Common myeloid progenitor, CD34-positive (primary cell): ENCODE measurements around the gene BRICD5.
A peak's percentile ranks its signal among the peaks of the same experiment; 100 is the strongest.

Experiments
- CTCF ChIA-PET: fragments of 350-600 bp; sonication (Branson Sonifier 250); formaldehyde crosslinking; loops from one replicate; lab custom pipeline; 2021; ENCODE audit warnings: antibody characterized with exemption; lab: Charles Lee
- POLR2A ChIA-PET: fragments of 350-600 bp; sonication (Branson Sonifier 250); formaldehyde crosslinking; loops from one replicate; lab custom pipeline; 2021; ENCODE audit warnings: antibody characterized with exemption; lab: Charles Lee
- DNase-seq, 3 donors: peaks; one replicate each; pipeline versions ENCODE4 v3.0.0 to v3.0.0-alpha.2; 2013
- H3K27ac ChIP-seq, 2 experiments: 1 replicate in 1 of 2; 2 replicates in 1 of 2; pipeline ENCODE4 v1.7.0; 2013; ENCODE audit warnings: inconsistent platforms in 2 of 2, low read length in 2 of 2, mild to moderate bottlenecking in 2 of 2, low read depth in 1 of 2, moderate library complexity in 1 of 2; ENCODE audit not compliant: severe bottlenecking in 2 of 2, insufficient read depth in 1 of 2, poor library complexity in 1 of 2
- H3K27me3 ChIP-seq, 5 experiments: replicated peaks in 2 of 5; 1 replicate in 3 of 5; 2 replicates in 2 of 5; pipeline versions ENCODE4 v1.6.1 to v1.7.0; 2013; ENCODE audit warnings: low read length in 4 of 5, mild to moderate bottlenecking in 2 of 5, moderate library complexity in 2 of 5, inconsistent platforms in 1 of 5; ENCODE audit not compliant: insufficient read depth in 5 of 5, control insufficient read depth in 4 of 5
- H3K36me3 ChIP-seq, 4 experiments: 1 replicate in 2 of 4; 2 replicates in 2 of 4; pipeline versions ENCODE4 v1.6.1 to v1.7.0; 2013; ENCODE audit warnings: low read length in 3 of 4, control low read depth in 1 of 4, mild to moderate bottlenecking in 1 of 4; ENCODE audit not compliant: control insufficient read depth in 4 of 4, insufficient read depth in 4 of 4
- H3K4me1 ChIP-seq, 4 experiments: 1 replicate in 3 of 4; 2 replicates in 1 of 4; pipeline versions ENCODE4 v1.6.1 to v1.7.1; 2013; ENCODE audit warnings: low read length in 3 of 4, mild to moderate bottlenecking in 3 of 4, control low read depth in 1 of 4, inconsistent platforms in 1 of 4, moderate library complexity in 1 of 4; ENCODE audit not compliant: control insufficient read depth in 4 of 4, insufficient read depth in 4 of 4; ENCODE audit errors: control extremely low read depth in 1 of 4
- H3K4me3 ChIP-seq, 7 experiments: 1 replicate in 4 of 7; 2 replicates in 3 of 7; pipeline versions ENCODE4 v1.5.1 to v1.7.0; 2013; ENCODE audit warnings: mild to moderate bottlenecking in 7 of 7, low read length in 6 of 7, moderate library complexity in 6 of 7, inconsistent platforms in 2 of 7, low read depth in 2 of 7, control low read depth in 1 of 7; ENCODE audit not compliant: insufficient read depth in 4 of 7, control insufficient read depth in 1 of 7; ENCODE audit errors: extremely low read depth in 1 of 7
- H3K9me3 ChIP-seq, 5 experiments: 1 replicate in 4 of 5; 2 replicates in 1 of 5; pipeline versions ENCODE4 v1.6.1 to v1.7.1; 2013; ENCODE audit warnings: low read length in 4 of 5, mild to moderate bottlenecking in 2 of 5, inconsistent platforms in 1 of 5, low read depth in 1 of 5, moderate library complexity in 1 of 5; ENCODE audit not compliant: control insufficient read depth in 4 of 5, insufficient read depth in 2 of 5; ENCODE audit errors: control extremely low read depth in 1 of 5
- WGBS: methylation state at CpG from one replicate; pipeline ENCODE4 v1.1.5; 2013; ENCODE audit not compliant: insufficient coverage; 5-methylcytosine and 5-hydroxymethylcytosine counted together

The BRICD5 gene

GRCh38 chr16:2252806-2253148, 42.1 kb upstream of the BRICD5 start:
- H3K27ac ChIP-seq, result peak overlapping the region in 1 of 2 experiments; percentile 15
- H3K9me3 ChIP-seq, result no peaks in the 10 kb centered on the region
- peaks cover 3 to 19% (median 14%) of the 10 kb centered on the region in 4 experiments for H3K4me1 ChIP-seq
- ChIA-PET POLR2A (interaction anchor here (2.0 kb wide), 1 partner anchor 105 kb away, joined by 4 read pairs; the partner anchor contains the start of gene RAB26), CTCF (interaction anchor here (0.6 to 2.2 kb wide), 6 partner anchors 9 to 249 kb away, joined by 3 to 12 read pairs (median 4); partner anchors contain the start of gene DNASE1L2)
- no peak overlapping the region for H3K4me3 ChIP-seq
- no peak for DNase-seq
- WGBS, result 100% methylated on average over 3 of the region's 7 CpGs
- H3K36me3 ChIP-seq, result peaks cover 7 to 53% (median 38%) of the 10 kb centered on the region in 4 experiments
- H3K27me3 ChIP-seq, result no peaks in the 10 kb centered on the region

GRCh38 chr16:2251296-2252111, 40.8 kb upstream of the BRICD5 start, which contains the start of gene ECI1:
Gene ECI1 (minus strand): TSS chr16:2251587. CDS start chr16:2251566, 21 bp downstream.
- peak within 1 kb of the TSS; percentile 63 to 87 (median 75) for H3K4me3 ChIP-seq
- POLR2A ChIA-PET, result interaction anchor here (0.9 to 2.0 kb wide), 4 partner anchors 16 to 104 kb away, joined by 3 to 4 read pairs (median 3); partner anchors contain the start of genes DNASE1L2, RAB26 and TRAF7
- no peaks in the 10 kb centered on the region for H3K9me3 ChIP-seq
- 3% methylated on average over 84 of the region's 88 CpGs for WGBS
- H3K27ac ChIP-seq, result peak within 1 kb of the TSS; percentile 46 to 81
- peaks cover 3 to 19% (median 14%) of the 10 kb centered on the region in 4 experiments for H3K4me1 ChIP-seq
- H3K27me3 ChIP-seq, result no peaks in the 10 kb centered on the region
- H3K36me3 ChIP-seq, result peaks cover 7 to 43% (median 28%) of the 10 kb centered on the region in 4 experiments
- peak; percentile 84 to 91 (median 85) for DNase-seq
- CTCF ChIA-PET, result interaction anchor here (0.9 to 2.2 kb wide), 17 partner anchors 8 to 250 kb away, joined by 3 to 12 read pairs (median 4); partner anchors contain the start of gene DNASE1L2

GRCh38 chr16:2250652-2251295, 40.1 kb upstream of the BRICD5 start:
- ChIA-PET CTCF (interaction anchor here (0.9 to 2.2 kb wide), 12 partner anchors 11 to 228 kb away, joined by 3 to 12 read pairs (median 3); no protein-coding TSS in a partner anchor), POLR2A (interaction anchor here (0.9 to 2.0 kb wide), 4 partner anchors 15 to 103 kb away, joined by 3 to 5 read pairs (median 4); partner anchors contain the start of genes DNASE1L2, RAB26 and TRAF7)
- H3K4me1 ChIP-seq, result peaks cover 3 to 19% (median 14%) of the 10 kb centered on the region in 4 experiments
- H3K9me3 ChIP-seq, result no peaks in the 10 kb centered on the region
- peaks cover 11 to 43% (median 29%) of the 10 kb centered on the region in 4 experiments for H3K36me3 ChIP-seq
- peak; percentile 18 to 61 (median 53) for DNase-seq
- 16% methylated on average over 20 of the region's 35 CpGs for WGBS
- H3K4me3 ChIP-seq, result peak overlapping the region; percentile 63 to 87 (median 75)
- no peaks in the 10 kb centered on the region for H3K27me3 ChIP-seq
- peak overlapping the region in 1 of 2 experiments; percentile 81 for H3K27ac ChIP-seq

GRCh38 chr16:2246301-2246885, 35.7 kb upstream of the BRICD5 start:
- POLR2A ChIA-PET, result no interaction called here
- H3K36me3 ChIP-seq, result peaks cover 10 to 46% (median 34%) of the 10 kb centered on the region in 4 experiments

GRCh38 chr16:2244926-2245795, 34.5 kb upstream of the BRICD5 start:
- ChIA-PET CTCF (interaction anchor here (1.0 kb wide), 1 partner anchor 224 kb away, joined by 3 read pairs; no protein-coding TSS in a partner anchor), POLR2A (no interaction called here)
- whole genome bisulfite sequencing, result 97% methylated on average over 30 of the region's 30 CpGs
- no peaks in the 10 kb centered on the region for H3K27me3 ChIP-seq
- H3K9me3 ChIP-seq, result no peaks in the 10 kb centered on the region
- no peak overlapping the region for H3K4me3 ChIP-seq
- no peak overlapping the region for H3K27ac ChIP-seq
- DNase-seq, result no peak
- H3K36me3 ChIP-seq, result peaks cover 10 to 46% (median 34%) of the 10 kb centered on the region in 4 experiments
- peaks cover 0 to 3% (median under 1%) of the 10 kb centered on the region in 4 experiments for H3K4me1 ChIP-seq

More at GRCh38 chr16:2246301-2246885, 35.7 kb upstream of the BRICD5 start:
- Histone ChIP-seq H3K27me3 (no peaks in the 10 kb centered on the region), H3K9me3 (no peaks in the 10 kb centered on the region), H3K4me1 (peaks cover 3 to 10% (median 6%) of the 10 kb centered on the region in 4 experiments), H3K27ac (no peak overlapping the region), H3K4me3 (no peak overlapping the region)
- no peak for DNase-seq
- CTCF ChIA-PET, result interaction anchor here (0.6 to 1.8 kb wide), 2 partner anchors 10 to 346 kb away, joined by 4 to 6 read pairs; no protein-coding TSS in a partner anchor
- 93% methylated on average over 18 of the region's 18 CpGs for WGBS

GRCh38 chr16:2244301-2244700, 33.6 kb upstream of the BRICD5 start:
- WGBS, result 98% methylated on average over 17 of the region's 17 CpGs
- no peak overlapping the region for H3K4me3 ChIP-seq
- no peaks in the 10 kb centered on the region for H3K9me3 ChIP-seq
- DNase-seq, result no peak
- H3K36me3 ChIP-seq, result peaks cover 10 to 48% (median 34%) of the 10 kb centered on the region in 4 experiments
- POLR2A ChIA-PET, result no interaction called here
- no peak overlapping the region for H3K27ac ChIP-seq
- H3K27me3 ChIP-seq, result no peaks in the 10 kb centered on the region
- CTCF ChIA-PET, result interaction anchor here (1.0 kb wide), 1 partner anchor 225 kb away, joined by 3 read pairs; no protein-coding TSS in a partner anchor
- no peaks in the 10 kb centered on the region for H3K4me1 ChIP-seq
